Measurements from ENCODE around the gene FZD1.

Gene FZD1

GRCh38 chr7:91264046-91264923, at the start of gene FZD1:
Gene FZD1, plus strand, starts transcription at chr7:91264433. Its CDS starts 448 bp downstream, at chr7:91264881.
- DNase-seq (ENCODE audit: low read depth): no peak

- DNase-seq (ENCODE audit: low read depth): no peak
Observed at GRCh38 chr7:91226411-91226810, 37.8 kb upstream of the FZD1 start.

DNA sequence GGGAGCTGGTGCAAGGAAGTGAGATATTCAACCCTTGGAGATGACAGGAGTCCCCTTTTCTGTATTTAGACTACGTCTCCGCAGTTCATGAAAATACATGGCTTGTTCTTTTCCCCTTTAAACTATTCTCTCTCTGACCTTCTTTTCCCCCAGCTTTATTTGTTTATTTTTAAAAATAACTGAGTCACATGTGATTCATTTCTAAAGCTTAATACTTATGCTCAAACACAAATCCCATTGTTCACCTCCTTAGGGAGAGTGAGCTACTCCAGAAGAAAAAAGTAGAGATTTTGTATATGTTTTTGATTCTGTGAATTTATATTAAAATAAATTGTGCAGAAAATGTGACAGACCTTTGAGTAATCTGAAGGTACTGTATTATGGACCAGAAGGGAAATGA, 35.9 kb upstream of the FZD1 start:
- DNase-seq (ENCODE audit: low read depth): no peak

GRCh38 chr7:91228927-91229558, 35.2 kb upstream of the FZD1 start:
- no peak for DNase-seq (ENCODE audit: low read depth)

DNA sequence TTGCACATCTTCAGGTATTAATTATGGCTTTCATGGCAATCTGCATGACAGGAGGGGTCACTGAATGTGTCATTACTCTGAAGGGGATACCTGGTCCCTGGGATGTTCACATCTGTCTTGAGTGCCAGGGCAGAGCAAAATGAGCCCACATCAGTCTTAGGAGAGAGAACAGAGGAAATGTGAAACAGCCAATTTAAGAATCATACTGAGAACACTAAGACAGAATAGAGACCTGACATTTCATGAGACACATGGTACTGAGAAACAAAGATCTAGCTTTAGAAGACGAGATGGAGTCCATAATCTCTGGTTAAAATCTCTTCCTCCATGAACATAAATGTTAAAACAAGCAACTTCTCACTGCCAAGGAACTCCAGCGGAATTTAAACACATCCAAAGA, 34.1 kb upstream of the FZD1 start:
- DNase-seq (ENCODE audit: low read depth): no peak

GRCh38 chr7:91230503-91230902, 33.7 kb upstream of the FZD1 start:
- DNase-seq (ENCODE audit: low read depth): no peak

GRCh38 chr7:91233212-91233611, 31.0 kb upstream of the FZD1 start:
- DNase-seq (ENCODE audit: low read depth): no peak

DNA sequence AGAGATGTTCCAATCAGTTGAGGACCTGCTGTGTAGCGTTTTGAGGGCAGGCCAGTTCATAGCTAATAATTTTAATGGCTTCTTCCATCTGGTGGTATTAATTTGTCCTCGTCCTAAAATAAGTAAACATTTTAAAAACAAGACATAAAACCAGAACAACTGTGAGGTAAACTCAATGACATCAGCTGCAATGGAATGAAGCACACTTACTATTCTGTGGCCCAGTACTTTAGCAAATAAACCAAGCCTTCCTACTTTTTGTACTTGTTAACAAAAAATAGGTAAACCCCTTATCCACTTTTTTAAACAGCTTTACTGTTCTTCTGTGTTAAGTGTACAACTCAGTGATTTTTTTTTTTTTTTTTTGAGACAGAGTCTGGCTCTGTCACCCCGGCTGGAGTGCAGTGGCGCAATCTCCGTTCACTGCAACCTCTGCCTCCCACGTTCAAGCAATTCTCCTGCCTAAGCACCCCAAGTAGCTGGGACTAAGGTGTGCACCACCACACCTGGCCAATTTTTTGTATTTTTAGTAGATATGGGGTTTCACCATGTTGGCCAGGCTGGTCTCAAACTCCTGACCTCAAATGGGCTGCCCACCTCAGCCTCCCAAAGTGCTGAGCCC, 28.9 kb upstream of the FZD1 start:
- no peak for DNase-seq (ENCODE audit: low read depth)

DNA sequence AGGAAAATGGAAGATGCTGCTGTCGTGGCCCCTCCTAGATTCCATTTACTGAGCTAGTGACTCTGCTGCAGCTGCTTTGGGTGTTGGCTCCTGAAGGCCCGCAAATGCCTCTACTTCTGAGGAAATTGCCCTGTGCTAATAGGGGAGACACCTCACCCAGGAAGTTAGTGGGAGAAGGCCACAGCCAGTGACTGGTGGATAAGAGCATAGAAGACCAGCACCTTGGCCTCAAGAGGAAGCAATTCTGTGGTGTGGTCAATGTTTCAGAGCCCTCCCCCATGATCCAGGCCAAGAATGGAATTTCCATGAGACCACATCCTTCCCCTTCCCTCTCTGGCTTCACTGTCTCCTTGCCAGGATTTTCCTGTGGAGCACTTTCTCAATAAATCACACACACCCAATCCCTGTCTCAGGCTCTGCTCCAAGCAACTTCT, 25.0 kb upstream of the FZD1 start:
- no peak for DNase-seq (ENCODE audit: low read depth)

- DNase-seq (ENCODE audit: low read depth): no peak
Observed at GRCh38 chr7:91239772-91240171, 24.5 kb upstream of the FZD1 start.

- no peak for DNase-seq (ENCODE audit: low read depth)
Observed at GRCh38 chr7:91240376-91240941, 23.8 kb upstream of the FZD1 start.

GRCh38 chr7:91242097-91242844, 22.0 kb upstream of the FZD1 start:
- DNase-seq (ENCODE audit: low read depth): no peak

DNA sequence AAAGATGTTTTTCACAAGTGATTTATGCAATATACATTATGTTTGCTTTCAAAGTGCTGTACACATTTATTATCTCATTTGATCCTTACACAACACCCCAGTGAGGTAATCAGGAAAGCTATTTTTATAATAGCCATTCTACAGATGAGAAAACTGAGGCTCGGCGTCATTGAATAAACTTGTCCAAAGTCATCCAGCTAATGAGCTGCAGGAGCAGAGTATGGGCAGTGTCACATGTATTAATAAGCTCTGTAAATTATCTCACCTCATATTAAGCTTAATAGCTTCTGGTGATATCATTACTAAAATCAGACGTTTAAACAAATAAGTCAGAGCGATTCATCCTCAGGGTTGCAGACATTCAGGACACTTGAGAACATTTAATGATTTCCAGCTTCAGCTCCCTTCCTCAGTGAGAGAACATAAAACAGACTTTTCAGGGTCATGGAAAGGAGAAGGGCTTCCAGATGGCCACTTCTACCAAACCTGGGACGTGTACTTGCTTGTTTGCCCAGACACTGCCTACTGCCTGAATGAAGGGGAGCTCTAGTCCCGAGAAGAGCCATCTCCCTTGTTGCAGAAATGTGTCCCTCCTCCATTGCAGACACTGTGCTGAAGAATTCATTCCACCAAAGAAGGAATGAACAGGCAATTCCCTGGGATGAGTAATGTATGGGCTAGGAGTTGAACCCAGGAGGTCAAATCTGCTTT, 20.5 kb upstream of the FZD1 start:
- no peak for DNase-seq (ENCODE audit: low read depth)

- DNase-seq (ENCODE audit: low read depth): no peak
Observed at GRCh38 chr7:91247500-91247899, 16.7 kb upstream of the FZD1 start.

- DNase-seq (ENCODE audit: low read depth): no peak
Observed at GRCh38 chr7:91248996-91249395, 15.2 kb upstream of the FZD1 start.

DNA sequence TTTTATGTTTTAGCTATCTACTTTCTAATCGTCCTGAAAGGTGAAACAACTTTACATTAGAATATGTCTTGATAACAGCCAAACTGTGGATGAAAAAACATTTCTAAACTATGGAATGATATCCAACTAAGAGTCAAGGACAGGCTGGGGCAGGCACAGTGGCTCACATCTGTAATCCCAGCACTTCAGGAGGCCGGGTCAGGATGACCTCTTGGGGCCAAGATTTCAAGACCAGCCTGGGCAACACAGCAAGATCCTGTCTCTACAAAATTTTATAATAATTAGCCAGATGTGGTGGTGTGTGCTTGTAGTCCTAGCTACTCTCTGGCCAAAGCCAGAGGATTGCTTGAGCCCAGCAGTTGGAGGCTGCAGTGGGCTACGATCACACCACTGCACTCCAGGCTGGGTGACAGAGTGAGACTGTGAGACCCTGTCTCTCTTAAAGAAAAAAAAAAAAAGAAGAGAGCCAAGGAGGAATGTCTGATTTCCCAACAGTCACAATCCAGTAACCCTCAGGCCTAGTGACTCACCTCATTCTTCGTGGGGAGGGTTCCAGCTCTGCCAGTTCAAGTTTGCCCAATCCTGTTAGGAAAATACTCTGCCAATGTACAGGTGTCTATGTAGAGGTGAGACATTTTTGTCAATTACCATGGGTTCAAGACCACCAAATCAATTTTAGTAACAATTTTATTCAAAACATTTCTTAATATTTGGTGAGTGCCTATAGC, 14.6 kb upstream of the FZD1 start:
- DNase-seq (ENCODE audit: low read depth): no peak

DNA sequence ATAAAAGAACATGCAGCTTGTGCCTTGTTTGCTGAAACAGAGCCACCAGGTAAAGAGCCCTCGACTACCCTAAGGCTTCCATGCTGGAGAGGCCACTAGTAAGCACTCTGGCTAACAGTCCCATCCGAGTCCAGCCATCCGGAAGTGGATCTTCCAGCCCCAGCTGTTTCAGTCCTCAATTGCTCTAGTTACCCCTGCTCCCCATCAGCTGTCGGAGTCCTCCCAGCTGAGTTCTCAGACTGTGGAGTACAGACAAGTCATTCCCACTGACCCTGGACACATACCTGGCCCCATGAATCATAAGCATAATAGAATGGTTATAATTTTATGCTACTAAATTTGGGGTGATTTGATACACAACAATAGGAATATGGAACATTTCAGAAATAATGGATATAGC, 13.5 kb upstream of the FZD1 start:
- DNase-seq (ENCODE audit: low read depth): no peak

GRCh38 chr7:91251877-91252276, 12.4 kb upstream of the FZD1 start:
- no peak for DNase-seq (ENCODE audit: low read depth)

- no peak for DNase-seq (ENCODE audit: low read depth)
Observed at GRCh38 chr7:91263384-91264045, 718 bp upstream of the FZD1 start.

All from stimulated activated CD8-positive, alpha-beta memory T cell treated with anti-CD3 and anti-CD28 coated beads, Interleukin-15, amount 100 ng/mL, for 1 hour (primary cell).